HL-60 (cell line): ENCODE data around the gene CCDC51.

ENCODE experiments used
- CTCF ChIP-seq: IDR thresholded peaks from one replicate; pipeline ENCODE4 v1.5.1; 2011; ENCODE audit warnings: low read length, control low read depth, inconsistent platforms; ENCODE audit not compliant: insufficient read depth
- POLR2AphosphoS5 ChIP-seq: IDR thresholded peaks from 2 replicates; pipeline ENCODE4 v1.6.1; 2012; ENCODE audit warnings: low read depth
- REST ChIP-seq: IDR thresholded peaks from 2 replicates; pipeline ENCODE4 v1.6.1; 2012; ENCODE audit warnings: low read depth; ENCODE audit not compliant: insufficient replicate concordance

GRCh38 chr3:48426944-48427629 lies 12.8 kb downstream of the CCDC51 start:
- TF ChIP-seq CTCF (no peak), REST (no peak), POLR2AphosphoS5 (no peak)
